ENCODE results near the gene FBXO42.

The FBXO42 gene

GRCh38 chr1:16300436-16300835 lies 51.8 kb downstream of the FBXO42 start:
- FAIRE-seq (no peak), DNase-seq (ENCODE audit: insufficient read length, low spot score) (no peak)
- TF ChIP-seq PAX5 (IDR thresholded peaks at IDR 0.05; ENCODE audit: insufficient read depth, low read length, severe bottlenecking) (no peak), POLR2AphosphoS5 (IDR thresholded peaks at IDR 0.05; ENCODE audit: low read depth, low read length) (no peak), POU2F2 (IDR thresholded peaks at IDR 0.05; ENCODE audit: low read depth, low read length) (no peak), TAF1 (IDR thresholded peaks at IDR 0.05; ENCODE audit: low read depth, low read length) (no peak), SPI1 (IDR thresholded peaks at IDR 0.05; ENCODE audit: low read depth, low read length) (no peak), POLR2A (IDR thresholded peaks at IDR 0.05; ENCODE audit: low read depth, low read length) (no peak)

GRCh38 chr1:16298653-16299052 lies 53.6 kb downstream of the FBXO42 start:
- TF ChIP-seq POLR2A (IDR thresholded peaks at IDR 0.05; ENCODE audit: low read depth, low read length) (no peak), PAX5 (IDR thresholded peaks at IDR 0.05; ENCODE audit: insufficient read depth, low read length, severe bottlenecking) (no peak), POU2F2 (IDR thresholded peaks at IDR 0.05; ENCODE audit: low read depth, low read length) (no peak), POLR2AphosphoS5 (IDR thresholded peaks at IDR 0.05; ENCODE audit: low read depth, low read length) (no peak), SPI1 (IDR thresholded peaks at IDR 0.05; ENCODE audit: low read depth, low read length) (no peak)
- DNase-seq (ENCODE audit: insufficient read length, low spot score) (no peak), FAIRE-seq (no peak)

- TF ChIP-seq POLR2AphosphoS5 (IDR thresholded peaks at IDR 0.05; ENCODE audit: low read depth, low read length) (no peak), PAX5 (IDR thresholded peaks at IDR 0.05; ENCODE audit: insufficient read depth, low read length, severe bottlenecking) (no peak), SPI1 (IDR thresholded peaks at IDR 0.05; ENCODE audit: low read depth, low read length) (peak; percentile 81)
- DNase-seq (ENCODE audit: insufficient read length, low spot score), result no peak
- no peak for FAIRE-seq
Observed at GRCh38 chr1:16296643-16297042, 55.6 kb downstream of the FBXO42 start.

GRCh38 chr1:16294219-16295212 lies 57.8 kb downstream of the FBXO42 start:
- DNase-seq (ENCODE audit: insufficient read length, low spot score) (no peak), FAIRE-seq (peak; percentile 76)
- TF ChIP-seq SPI1 (IDR thresholded peaks at IDR 0.05; ENCODE audit: low read depth, low read length), result no peak
- TF ChIP-seq POU2F2 (IDR thresholded peaks at IDR 0.05; ENCODE audit: low read depth, low read length), result no peak
- TF ChIP-seq POLR2A (IDR thresholded peaks at IDR 0.05; ENCODE audit: low read depth, low read length), result no peak
- no peak for TF ChIP-seq TAF1 (IDR thresholded peaks at IDR 0.05; ENCODE audit: low read depth, low read length)
- TF ChIP-seq POLR2AphosphoS5 (IDR thresholded peaks at IDR 0.05; ENCODE audit: low read depth, low read length), result no peak
- no peak for TF ChIP-seq PAX5 (IDR thresholded peaks at IDR 0.05; ENCODE audit: insufficient read depth, low read length, severe bottlenecking)

- TF ChIP-seq SPI1 (IDR thresholded peaks at IDR 0.05; ENCODE audit: low read depth, low read length), result no peak
- TF ChIP-seq PAX5 (IDR thresholded peaks at IDR 0.05; ENCODE audit: insufficient read depth, low read length, severe bottlenecking), result no peak
- TF ChIP-seq POLR2A (IDR thresholded peaks at IDR 0.05; ENCODE audit: low read depth, low read length), result no peak
- no peak for TF ChIP-seq POU2F2 (IDR thresholded peaks at IDR 0.05; ENCODE audit: low read depth, low read length)
- TF ChIP-seq TAF1 (IDR thresholded peaks at IDR 0.05; ENCODE audit: low read depth, low read length), result no peak
- no peak for TF ChIP-seq POLR2AphosphoS5 (IDR thresholded peaks at IDR 0.05; ENCODE audit: low read depth, low read length)
- DNase-seq (ENCODE audit: insufficient read length, low spot score) (no peak), FAIRE-seq (no peak)
Observed at GRCh38 chr1:16293538-16293937, 58.7 kb downstream of the FBXO42 start.

GRCh38 chr1:16292739-16293138 lies 59.5 kb downstream of the FBXO42 start:
- TF ChIP-seq POLR2AphosphoS5 (IDR thresholded peaks at IDR 0.05; ENCODE audit: low read depth, low read length) (no peak), POLR2A (IDR thresholded peaks at IDR 0.05; ENCODE audit: low read depth, low read length) (no peak), PAX5 (IDR thresholded peaks at IDR 0.05; ENCODE audit: insufficient read depth, low read length, severe bottlenecking) (no peak), POU2F2 (IDR thresholded peaks at IDR 0.05; ENCODE audit: low read depth, low read length) (no peak), TAF1 (IDR thresholded peaks at IDR 0.05; ENCODE audit: low read depth, low read length) (no peak), SPI1 (IDR thresholded peaks at IDR 0.05; ENCODE audit: low read depth, low read length) (no peak)
- no peak for FAIRE-seq
- DNase-seq (ENCODE audit: insufficient read length, low spot score), result no peak

- no peak for DNase-seq (ENCODE audit: insufficient read length, low spot score)
- no peak for TF ChIP-seq PAX5 (IDR thresholded peaks at IDR 0.05; ENCODE audit: insufficient read depth, low read length, severe bottlenecking)
- no peak for TF ChIP-seq POU2F2 (IDR thresholded peaks at IDR 0.05; ENCODE audit: low read depth, low read length)
- TF ChIP-seq SPI1 (IDR thresholded peaks at IDR 0.05; ENCODE audit: low read depth, low read length), result no peak
- no peak for TF ChIP-seq POLR2A (IDR thresholded peaks at IDR 0.05; ENCODE audit: low read depth, low read length)
- TF ChIP-seq POLR2AphosphoS5 (IDR thresholded peaks at IDR 0.05; ENCODE audit: low read depth, low read length), result no peak
- no peak for TF ChIP-seq TAF1 (IDR thresholded peaks at IDR 0.05; ENCODE audit: low read depth, low read length)
- no peak for FAIRE-seq
Observed at GRCh38 chr1:16289959-16290358, 62.3 kb downstream of the FBXO42 start.

- FAIRE-seq (no peak), DNase-seq (ENCODE audit: insufficient read length, low spot score) (no peak)
- no peak for TF ChIP-seq POU2F2 (IDR thresholded peaks at IDR 0.05; ENCODE audit: low read depth, low read length)
- TF ChIP-seq POLR2AphosphoS5 (IDR thresholded peaks at IDR 0.05; ENCODE audit: low read depth, low read length), result no peak
Observed at GRCh38 chr1:16286122-16286521, 66.2 kb downstream of the FBXO42 start.

- no peak for TF ChIP-seq PAX5 (IDR thresholded peaks at IDR 0.05; ENCODE audit: insufficient read depth, low read length, severe bottlenecking)
- TF ChIP-seq POU2F2 (IDR thresholded peaks at IDR 0.05; ENCODE audit: low read depth, low read length), result no peak
- no peak for TF ChIP-seq POLR2AphosphoS5 (IDR thresholded peaks at IDR 0.05; ENCODE audit: low read depth, low read length)
- no peak for TF ChIP-seq TAF1 (IDR thresholded peaks at IDR 0.05; ENCODE audit: low read depth, low read length)
- TF ChIP-seq SPI1 (IDR thresholded peaks at IDR 0.05; ENCODE audit: low read depth, low read length), result no peak
- TF ChIP-seq POLR2A (IDR thresholded peaks at IDR 0.05; ENCODE audit: low read depth, low read length), result no peak
- DNase-seq (ENCODE audit: insufficient read length, low spot score) (no peak), FAIRE-seq (no peak)
Observed at GRCh38 chr1:16281765-16282164, 70.5 kb downstream of the FBXO42 start.

GRCh38 chr1:16279186-16279585 lies 73.1 kb downstream of the FBXO42 start:
- no peak for FAIRE-seq
- TF ChIP-seq POU2F2 (IDR thresholded peaks at IDR 0.05; ENCODE audit: low read depth, low read length) (no peak), TAF1 (IDR thresholded peaks at IDR 0.05; ENCODE audit: low read depth, low read length) (no peak)
- no peak for DNase-seq (ENCODE audit: insufficient read length, low spot score)
